GM21447 (cell line): ENCODE results near the gene CXCL9.
"Not testable (repeated sequence)": the region's sequence is repeated elsewhere in the genome, so short reads cannot be mapped to it uniquely, and the experiment has no call there.

Source experiments
- ATAC-seq: cut with Tn5 transposase; IDR thresholded peaks from one replicate; pipeline ENCODE4 v1.9.1; 2021; ENCODE audit not compliant: unreplicated experiment

Gene CXCL9

GRCh38 chr4:76012388-76012801 lies 5.1 kb upstream of the CXCL9 start:
- no peak for ATAC-seq

GRCh38 chr4:76011700-76012387 lies 4.5 kb upstream of the CXCL9 start:
- ATAC-seq, result peak; percentile 76

- ATAC-seq, result no peak
These were observed 3.8 kb upstream of the CXCL9 start for GRCh38 chr4:76011018-76011670.

GRCh38 chr4:76010576-76010975 lies 3.3 kb upstream of the CXCL9 start:
- ATAC-seq, result no peak

GRCh38 chr4:76009311-76009710 lies 2.0 kb upstream of the CXCL9 start:
- no peak for ATAC-seq

- ATAC-seq, result no peak
These were observed 3.7 kb downstream of the CXCL9 start for GRCh38 chr4:76003620-76004019.

GRCh38 chr4:76003035-76003434 lies 4.3 kb downstream of the CXCL9 start:
- no peak for ATAC-seq

- ATAC-seq, result no peak
These were observed 5.1 kb downstream of the CXCL9 start for GRCh38 chr4:76002176-76002575.

- ATAC-seq, result no peak
These were observed 5.6 kb downstream of the CXCL9 start for GRCh38 chr4:76001700-76002099.

- ATAC-seq, result no peak
These were observed 7.0 kb downstream of the CXCL9 start for GRCh38 chr4:76000279-76000678.

- not testable (repeated sequence) for ATAC-seq
These were observed 8.7 kb downstream of the CXCL9 start for GRCh38 chr4:75998525-75999147.

- no peak for ATAC-seq
These were observed 9.4 kb downstream of the CXCL9 start for GRCh38 chr4:75997946-75998345.

- no peak for ATAC-seq
These were observed 10.2 kb downstream of the CXCL9 start for GRCh38 chr4:75997081-75997480.

- ATAC-seq, result no peak
These were observed 11.6 kb downstream of the CXCL9 start for GRCh38 chr4:75995727-75996126.

- no peak for ATAC-seq
These were observed 14.8 kb downstream of the CXCL9 start for GRCh38 chr4:75992462-75992861.

GRCh38 chr4:75989846-75990528 lies 17.3 kb downstream of the CXCL9 start:
- ATAC-seq, result peak; percentile 4

GRCh38 chr4:75985116-75985515 lies 22.2 kb downstream of the CXCL9 start:
- no peak for ATAC-seq

GRCh38 chr4:75980576-75980975 lies 26.7 kb downstream of the CXCL9 start:
- ATAC-seq, result no peak

- no peak for ATAC-seq
These were observed 31.1 kb downstream of the CXCL9 start for GRCh38 chr4:75976177-75976576.

- ATAC-seq, result no peak
These were observed 33.5 kb downstream of the CXCL9 start for GRCh38 chr4:75973766-75974165.

GRCh38 chr4:75968084-75968483 lies 39.2 kb downstream of the CXCL9 start:
- no peak for ATAC-seq

GRCh38 chr4:75963558-75963957 lies 43.8 kb downstream of the CXCL9 start:
- ATAC-seq, result no peak
